Ectodermal cell (in vitro differentiated cells): ENCODE data around the gene HID1.
"Not testable (repeated sequence)": the region's sequence is repeated elsewhere in the genome, so short reads cannot be mapped to it uniquely, and the experiment has no call there.

Source experiments
- H3K27ac ChIP-seq: 2 replicates; pipeline ENCODE4 v1.7.0; 2013; ENCODE audit warnings: mild to moderate bottlenecking, low read depth, low read length; ENCODE audit not compliant: insufficient read depth, poor library complexity, severe bottlenecking
- H3K27me3 ChIP-seq: 2 replicates; pipeline ENCODE4 v1.7.0; 2013; ENCODE audit warnings: mild to moderate bottlenecking, low read length; ENCODE audit not compliant: insufficient read depth, control insufficient read depth, poor library complexity, severe bottlenecking
- H3K36me3 ChIP-seq: one replicate; pipeline ENCODE4 v1.7.0; 2013; ENCODE audit warnings: low read length; ENCODE audit not compliant: control insufficient read depth, insufficient read depth
- H3K4me1 ChIP-seq: one replicate; pipeline ENCODE4 v1.7.0; 2013; ENCODE audit warnings: low read length; ENCODE audit not compliant: control insufficient read depth, insufficient read depth
- H3K4me3 ChIP-seq: 2 replicates; pipeline ENCODE4 v1.7.0; 2013; ENCODE audit warnings: low read depth, low read length, control low read depth; ENCODE audit not compliant: insufficient read depth
- H3K9me3 ChIP-seq: 2 replicates; pipeline ENCODE4 v1.7.0; 2013; ENCODE audit warnings: mild to moderate bottlenecking, low read length, moderate library complexity; ENCODE audit not compliant: control insufficient read depth
- WGBS, 2 experiments: methylation state at CpG; one replicate each; pipeline ENCODE4 v1.1.7; 2013; ENCODE audit warnings: missing lambda C conversion rate in 2 of 2; 5-methylcytosine and 5-hydroxymethylcytosine counted together

HID1 gene

DNA sequence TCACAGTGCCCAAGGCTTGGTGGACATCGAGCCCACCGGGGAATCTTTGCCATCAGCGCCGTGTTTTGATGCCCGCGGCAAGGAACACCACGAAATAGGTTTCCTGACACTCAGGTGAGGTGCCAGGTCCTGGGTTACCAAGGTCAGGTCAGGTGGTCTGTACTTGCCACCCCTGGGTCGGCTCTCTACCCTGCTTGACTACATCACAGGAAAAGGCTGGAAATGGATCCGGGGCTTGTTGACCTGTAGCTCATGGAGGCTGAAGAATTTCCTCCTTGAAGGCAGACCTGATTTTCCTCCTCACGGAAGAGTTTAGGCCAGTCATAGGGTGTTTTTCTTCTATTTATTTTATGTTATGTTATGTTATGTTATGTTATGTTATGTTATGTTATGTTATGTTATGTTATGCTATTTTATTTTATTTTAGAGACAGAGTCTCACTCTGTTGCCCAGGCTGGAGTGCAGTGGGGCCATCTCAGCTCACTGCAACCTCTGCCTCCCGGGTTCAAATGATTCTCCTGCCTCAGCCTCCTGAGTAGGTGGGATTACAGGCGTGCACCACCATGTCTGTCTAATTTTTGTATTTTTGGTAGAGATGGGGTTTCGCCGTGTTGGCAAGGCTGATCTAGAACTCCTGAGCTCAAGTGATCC lies 10.2 kb upstream of the HID1 start:
- WGBS, 2 experiments = 28 to 31% methylated on average over 14 of the region's 14 CpGs
- not testable (repeated sequence) for H3K9me3 ChIP-seq, H3K36me3 ChIP-seq, H3K4me1 ChIP-seq, H3K27me3 ChIP-seq
- Histone ChIP-seq H3K27ac (peak overlapping the region; percentile 75), H3K4me3 (peak overlapping the region; percentile 87)

DNA sequence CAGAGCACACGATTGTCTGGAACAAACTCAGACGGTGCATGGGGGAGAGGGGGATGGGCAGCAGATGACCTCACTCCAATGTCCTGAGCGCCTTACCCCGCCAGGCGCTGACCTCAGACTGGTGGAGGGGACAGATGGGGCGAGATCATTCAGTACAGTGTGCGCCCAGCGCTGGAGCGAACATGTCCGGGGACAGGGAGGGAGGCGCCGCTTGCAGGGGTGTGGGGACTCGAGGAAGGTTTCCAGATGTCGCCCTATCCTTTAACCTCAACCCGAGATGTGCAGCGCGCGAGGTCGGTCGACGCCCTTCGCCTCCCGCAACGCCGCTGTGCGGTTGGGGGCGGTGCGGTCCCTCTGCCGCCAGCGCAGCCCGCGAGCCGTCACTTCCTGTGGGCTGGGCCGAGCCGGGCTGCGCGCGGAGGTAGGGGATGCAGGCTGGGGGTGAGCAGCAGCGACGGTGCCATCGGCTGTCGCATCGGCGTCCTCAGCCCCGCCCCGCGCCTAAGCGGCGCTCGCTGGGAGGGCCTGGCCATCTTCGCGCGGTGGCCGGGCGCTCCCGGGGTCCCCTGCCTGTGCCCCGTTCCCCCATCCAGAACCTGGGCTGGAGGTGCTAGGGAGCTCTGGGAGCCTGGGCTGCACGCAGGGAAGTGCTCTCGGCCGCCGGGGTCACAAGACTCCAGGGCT lies 9.6 kb upstream of the HID1 start:
- peak overlapping the region; percentile 75 for H3K27ac ChIP-seq
- WGBS, 2 experiments = 1% methylated on average over 61 of the region's 61 CpGs

DNA sequence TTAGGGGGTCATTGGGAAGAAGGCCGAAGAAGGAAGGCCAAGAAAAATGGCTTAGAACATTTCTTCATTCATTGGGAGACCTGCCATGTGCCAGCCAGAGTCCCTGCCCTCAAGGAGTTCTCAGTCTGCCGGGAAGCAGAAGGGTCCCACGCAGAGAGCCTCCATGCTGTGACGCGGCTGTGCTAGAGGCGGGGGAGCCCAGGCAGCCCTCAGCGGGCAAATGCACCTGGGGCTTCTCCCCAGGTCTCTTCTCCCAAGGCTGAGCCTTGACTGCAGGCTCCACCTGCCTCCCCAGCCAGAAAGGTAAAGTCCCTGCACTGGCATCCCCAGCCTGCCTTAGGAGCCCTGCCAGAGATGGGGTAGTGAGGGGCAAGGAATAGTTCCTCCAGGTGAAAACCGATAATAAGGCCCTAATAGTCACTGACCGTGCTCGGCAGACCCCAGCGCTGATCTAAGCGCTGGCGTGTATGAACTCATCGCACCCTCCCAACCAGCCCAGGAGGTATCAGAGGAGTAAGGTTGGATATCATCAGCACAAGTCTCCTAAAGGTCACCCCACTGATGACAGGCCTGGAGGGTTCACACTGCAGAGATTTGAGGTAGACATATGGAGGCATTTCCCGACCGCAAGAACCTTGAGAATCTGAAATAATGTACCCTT lies 8.9 kb upstream of the HID1 start:
- Histone ChIP-seq H3K27ac (no peak overlapping the region), H3K27me3 (peaks cover 4% of the 10 kb centered on the region), H3K9me3 (no peaks in the 10 kb centered on the region), H3K36me3 (no peaks in the 10 kb centered on the region), H3K4me1 (peaks cover 7% of the 10 kb centered on the region), H3K4me3 (peak overlapping the region; percentile 87)
- WGBS, 2 experiments = 85 to 86% methylated on average over 16 of the region's 16 CpGs

More for the DNA sequence above, 9.6 kb upstream of the HID1 start:
- no peaks in the 10 kb centered on the region for H3K9me3 ChIP-seq
- H3K4me1 ChIP-seq = peaks cover 7% of the 10 kb centered on the region
- H3K36me3 ChIP-seq = no peaks in the 10 kb centered on the region
- H3K27me3 ChIP-seq = peaks cover 4% of the 10 kb centered on the region
- peak overlapping the region; percentile 87 for H3K4me3 ChIP-seq

DNA sequence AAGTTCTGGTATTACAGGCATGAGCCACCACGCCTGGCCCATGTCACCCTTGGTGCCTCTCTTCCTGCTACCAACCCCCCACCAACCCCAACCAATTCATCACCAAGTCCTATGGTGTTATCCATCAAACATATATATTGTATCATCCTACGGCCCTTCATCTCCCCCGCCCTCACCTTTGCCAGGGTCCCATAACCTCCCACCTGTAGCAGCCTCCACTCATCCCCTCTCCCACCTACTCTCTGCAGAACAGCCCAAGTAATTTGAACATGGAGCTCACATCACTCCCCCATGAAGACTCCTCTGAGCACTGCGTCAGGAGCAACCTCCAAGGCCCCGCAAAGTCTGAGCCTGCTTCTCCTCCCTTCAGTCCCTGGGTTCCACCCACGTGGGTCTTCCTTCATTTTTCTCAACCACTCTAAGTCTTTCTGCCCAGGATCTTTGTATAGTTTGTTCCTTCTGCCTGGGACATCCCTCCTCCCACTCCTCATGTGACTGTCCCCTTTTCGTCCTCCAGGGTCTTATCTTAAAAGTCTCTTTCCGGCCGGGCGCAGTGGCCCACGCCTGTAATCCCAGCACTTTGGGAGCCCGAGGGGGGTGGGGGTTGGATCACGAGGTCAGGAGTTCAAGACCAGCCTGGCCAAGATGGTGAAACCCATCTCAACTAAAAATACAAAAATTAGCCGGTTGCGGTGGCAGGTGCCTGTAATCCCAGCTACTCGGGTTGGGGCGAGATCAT lies 7.0 kb upstream of the HID1 start:
- Histone ChIP-seq H3K36me3 (no peaks in the 10 kb centered on the region), H3K4me1 (peaks cover 7% of the 10 kb centered on the region), H3K27ac (no peak overlapping the region), H3K4me3 (no peak overlapping the region), H3K9me3 (no peaks in the 10 kb centered on the region), H3K27me3 (peaks cover 22% of the 10 kb centered on the region)
- WGBS, 2 experiments = 84 to 86% methylated on average over 17 of the region's 17 CpGs

DNA sequence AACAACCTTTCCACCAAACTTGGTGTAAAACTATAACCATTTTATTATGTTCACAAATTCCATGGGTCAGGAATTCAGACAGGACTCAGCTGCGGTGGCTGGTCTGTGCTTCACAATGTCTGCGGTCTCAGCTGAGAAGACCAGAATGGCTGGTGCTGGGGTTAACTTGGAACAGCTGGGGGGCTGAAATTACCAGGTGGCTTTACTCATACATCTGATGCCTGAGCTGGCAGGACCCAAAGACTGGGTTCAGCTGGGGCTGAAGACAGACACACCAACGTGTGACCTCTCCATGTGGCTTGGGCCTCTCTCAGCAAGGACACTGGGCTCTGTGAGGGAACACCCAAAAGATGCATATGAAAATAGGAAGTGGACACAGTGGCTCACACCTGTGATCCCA lies 5.7 kb upstream of the HID1 start:
- Histone ChIP-seq H3K36me3 (no peaks in the 10 kb centered on the region), H3K27ac (no peak overlapping the region), H3K9me3 (no peaks in the 10 kb centered on the region), H3K4me3 (no peak overlapping the region), H3K4me1 (peaks cover 4% of the 10 kb centered on the region), H3K27me3 (peaks cover 35% of the 10 kb centered on the region)
- 80% methylated on average over 3 of the region's 3 CpGs for WGBS, 2 experiments

DNA sequence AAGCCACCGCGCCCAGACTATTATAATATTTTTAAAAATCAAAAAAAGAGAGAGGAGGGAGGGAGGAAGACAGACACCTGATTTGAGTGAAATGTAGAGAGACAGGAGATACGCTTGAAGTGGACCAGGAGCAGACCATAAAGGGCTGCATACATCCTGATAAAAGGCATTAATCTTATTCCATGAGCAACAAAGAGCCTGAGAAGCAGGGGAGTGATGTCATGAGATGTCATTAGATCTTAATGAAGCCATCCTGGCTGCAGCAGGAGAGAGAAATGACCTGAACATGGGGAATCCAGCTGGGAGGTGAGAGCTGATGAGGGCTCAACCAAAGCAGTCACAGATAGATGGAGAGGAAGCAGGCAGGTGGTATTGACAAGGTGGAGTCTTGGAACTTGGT lies 5.2 kb upstream of the HID1 start:
- peaks cover 39% of the 10 kb centered on the region for H3K27me3 ChIP-seq

DNA sequence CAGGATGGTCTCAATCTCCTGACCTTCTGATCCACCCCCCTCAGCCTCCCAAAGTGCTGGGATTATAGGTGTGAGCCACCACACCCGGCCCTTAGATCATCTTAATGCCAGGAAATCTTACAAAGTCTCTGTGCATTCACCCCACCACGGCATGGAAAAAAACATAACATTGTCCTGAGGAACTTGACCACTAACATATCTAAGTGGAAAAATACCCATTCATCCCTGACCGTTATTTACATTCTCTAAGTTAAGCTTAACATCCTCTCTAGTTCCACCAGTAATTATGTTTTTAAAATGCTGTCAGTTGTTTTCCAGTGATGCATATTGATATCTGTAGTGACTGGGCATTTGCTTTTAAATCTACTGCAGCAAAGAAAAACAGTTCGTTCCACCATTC lies 3.4 kb upstream of the HID1 start:
- no peak overlapping the region for H3K4me3 ChIP-seq
- H3K27ac ChIP-seq = no peak overlapping the region
- H3K4me1 ChIP-seq = peaks cover 5% of the 10 kb centered on the region
- WGBS, 2 experiments = 78 to 91% methylated on average over 4 of the region's 4 CpGs
- no peaks in the 10 kb centered on the region for H3K36me3 ChIP-seq
- H3K9me3 ChIP-seq = no peaks in the 10 kb centered on the region
- H3K27me3 ChIP-seq = peaks cover 58% of the 10 kb centered on the region

More for the DNA sequence above, 5.2 kb upstream of the HID1 start:
- Histone ChIP-seq H3K9me3 (no peaks in the 10 kb centered on the region), H3K27ac (no peak overlapping the region), H3K4me1 (no peaks in the 10 kb centered on the region), H3K4me3 (no peak overlapping the region), H3K36me3 (no peaks in the 10 kb centered on the region)
- 94 to 98% methylated on average over 1 to 3 of the region's 3 CpGs for WGBS, 2 experiments

DNA sequence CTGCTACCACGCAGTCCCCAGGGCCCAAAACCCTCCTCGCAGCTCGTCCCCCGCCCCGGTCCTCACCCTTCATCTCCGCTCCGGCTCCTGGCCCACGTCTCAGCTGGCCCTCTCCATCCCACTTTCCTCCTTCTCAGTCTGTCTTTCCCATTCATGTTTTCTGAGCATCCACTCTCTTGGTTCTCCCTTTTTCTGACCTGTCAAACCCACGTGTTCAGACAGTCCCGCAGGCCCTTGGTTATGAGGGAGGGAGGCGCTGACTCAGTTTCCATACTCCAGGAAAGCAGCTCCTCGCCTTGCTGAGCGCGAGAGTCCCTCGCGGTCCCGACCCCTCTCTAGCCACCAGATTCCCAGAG lies 392 bp upstream of the HID1 start:
- Histone ChIP-seq H3K4me1 (peaks cover 5% of the 10 kb centered on the region), H3K9me3 (no peaks in the 10 kb centered on the region), H3K27me3 (peaks cover 64% of the 10 kb centered on the region), H3K36me3 (no peaks in the 10 kb centered on the region), H3K27ac (no peak overlapping the region), H3K4me3 (no peak overlapping the region)
- WGBS, 2 experiments = 18 to 20% methylated on average over 17 of the region's 17 CpGs

DNA sequence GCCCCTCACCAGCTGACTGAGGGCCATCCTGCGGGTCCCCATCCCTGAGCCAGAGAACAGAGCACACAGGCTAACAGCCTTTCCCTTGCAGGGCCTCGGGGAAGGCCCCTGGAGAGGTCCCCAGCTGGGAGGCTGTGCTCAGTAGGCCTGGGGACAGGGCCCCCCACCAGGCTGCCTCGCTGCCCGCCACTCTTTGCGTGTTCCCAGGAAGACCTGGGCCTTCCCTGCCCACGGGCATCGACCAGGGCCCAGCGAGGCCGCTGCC lies 785 bp downstream of the HID1 start:
- Histone ChIP-seq H3K27me3 (peaks cover 64% of the 10 kb centered on the region), H3K4me1 (peaks cover 5% of the 10 kb centered on the region), H3K9me3 (no peaks in the 10 kb centered on the region), H3K4me3 (peak overlapping the region; percentile 49), H3K36me3 (no peaks in the 10 kb centered on the region), H3K27ac (no peak overlapping the region)
- WGBS, 2 experiments = 12 to 13% methylated on average over 9 of the region's 9 CpGs
